ENCODE data around the gene CSRNP3.

Gene CSRNP3

GRCh38 chr2:165725421-165725820, 255.9 kb downstream of the CSRNP3 start (continued):
- no peak for TF ChIP-seq ZFP41 (tag by site-specific recombination; IDR thresholded peaks at IDR 0.05; ENCODE audit: borderline replicate concordance)
- no peak for TF ChIP-seq MZF1 (tag by site-specific recombination; IDR thresholded peaks at IDR 0.05; ENCODE audit: borderline replicate concordance)
- TF ChIP-seq ZNF19 (tag by site-specific recombination; IDR thresholded peaks at IDR 0.05; ENCODE audit: low read depth): no peak
- no peak for TF ChIP-seq SCRT2 (tag by site-specific recombination; IDR thresholded peaks at IDR 0.05)
- no peak for TF ChIP-seq ZNF473 (tag by site-specific recombination; IDR thresholded peaks at IDR 0.05)
